ENCODE measurements around the gene INHBB.
"Not testable (repeated sequence)": the region's sequence is repeated elsewhere in the genome, so short reads cannot be mapped to it uniquely, and the experiment has no call there.

Gene INHBB

GRCh38 chr2:120346026-120346666 is at the start of gene INHBB:
INHBB (plus strand) TSS chr2:120346136; CDS start chr2:120346189, 53 bp downstream.
- peak; percentile 19 for DNase-seq

GRCh38 chr2:120298173-120298835 is 47.6 kb upstream of the INHBB start:
- DNase-seq = peak; percentile 53

DNA sequence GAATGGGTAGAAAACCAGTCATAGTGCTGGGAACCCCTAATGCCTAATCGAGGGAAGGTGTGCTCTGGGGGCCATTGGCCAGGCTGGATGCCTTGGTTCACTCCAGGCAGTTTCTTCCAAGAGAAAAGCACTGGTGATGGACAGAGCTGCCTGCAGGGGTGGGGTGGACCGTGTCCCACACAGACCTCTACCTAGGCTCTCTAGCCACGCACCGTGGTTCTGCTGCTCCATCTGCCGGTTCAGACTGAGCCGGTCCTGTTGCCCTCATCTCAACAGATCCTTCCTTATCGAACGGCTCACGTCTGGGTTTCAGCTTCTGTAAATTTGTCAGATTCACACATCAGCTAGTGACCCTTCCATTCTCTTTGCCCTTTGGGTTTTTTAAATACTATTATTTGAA is 46.9 kb upstream of the INHBB start:
- DNase-seq = no peak

- DNase-seq = peak; percentile 29
Observed at GRCh38 chr2:120299561-120299960, 46.4 kb upstream of the INHBB start.

DNA sequence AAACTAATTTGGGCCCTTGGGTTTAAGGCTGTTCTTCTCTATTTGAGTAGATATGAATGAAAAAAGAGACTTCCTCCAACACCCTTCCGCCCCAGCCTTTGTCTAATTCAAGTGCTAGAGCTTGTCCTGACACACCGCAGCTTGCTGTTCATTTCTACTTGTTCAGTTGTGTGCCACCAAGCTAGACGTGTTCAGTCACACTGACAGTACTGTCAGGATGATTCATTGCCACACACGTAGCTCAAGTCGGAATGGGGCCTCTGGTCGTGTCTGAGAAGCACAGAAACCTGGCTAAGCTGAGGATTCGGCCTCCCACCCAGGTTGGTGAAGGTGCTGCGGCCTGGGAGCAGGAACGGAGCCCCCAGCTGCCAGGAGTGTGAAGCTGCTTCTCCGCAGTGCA is 45.6 kb upstream of the INHBB start:
- no peak for DNase-seq

DNA sequence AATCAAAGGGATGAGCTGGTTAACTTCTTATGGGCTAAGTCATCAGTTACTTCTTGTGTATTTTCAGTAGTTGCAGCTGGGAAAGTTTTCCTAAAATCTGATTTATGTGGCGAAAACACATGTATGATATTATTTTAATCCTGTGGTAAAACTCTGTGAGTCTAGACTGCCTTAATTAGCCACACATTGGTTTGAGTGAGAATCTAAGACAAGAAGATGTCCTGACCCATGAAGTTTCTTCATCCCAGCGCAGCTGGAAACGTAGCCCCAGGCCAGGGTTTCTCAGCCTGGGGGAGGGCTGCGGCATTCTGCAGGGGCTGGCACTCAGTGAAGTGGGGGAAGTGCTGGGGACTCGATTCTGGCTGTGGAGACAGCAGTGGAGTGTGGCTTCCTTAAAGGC is 44.7 kb upstream of the INHBB start:
- DNase-seq = no peak

DNA sequence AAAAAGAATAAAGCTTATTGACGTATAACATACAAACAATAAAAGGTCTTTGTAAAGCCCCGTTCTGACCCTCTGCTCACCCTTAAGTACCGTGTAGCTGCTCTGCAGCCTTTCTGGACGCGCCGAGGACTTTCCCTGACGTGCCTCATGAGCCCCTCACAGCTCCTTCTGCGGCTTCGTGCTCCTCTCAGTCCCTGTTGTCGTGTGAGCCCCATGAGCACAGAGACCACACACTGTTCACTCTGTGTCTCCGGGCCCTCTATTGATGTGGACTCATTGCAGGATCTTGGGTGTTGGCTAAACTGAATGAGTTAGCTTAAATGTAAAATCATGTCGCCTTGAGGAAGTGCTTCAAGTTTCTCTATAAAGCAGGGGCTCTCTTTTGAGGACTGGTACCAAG is 43.6 kb upstream of the INHBB start:
- DNase-seq = no peak

GRCh38 chr2:120303177-120303576 is 42.8 kb upstream of the INHBB start:
- DNase-seq = no peak

- DNase-seq = no peak
Observed at GRCh38 chr2:120305296-120305695, 40.6 kb upstream of the INHBB start.

DNA sequence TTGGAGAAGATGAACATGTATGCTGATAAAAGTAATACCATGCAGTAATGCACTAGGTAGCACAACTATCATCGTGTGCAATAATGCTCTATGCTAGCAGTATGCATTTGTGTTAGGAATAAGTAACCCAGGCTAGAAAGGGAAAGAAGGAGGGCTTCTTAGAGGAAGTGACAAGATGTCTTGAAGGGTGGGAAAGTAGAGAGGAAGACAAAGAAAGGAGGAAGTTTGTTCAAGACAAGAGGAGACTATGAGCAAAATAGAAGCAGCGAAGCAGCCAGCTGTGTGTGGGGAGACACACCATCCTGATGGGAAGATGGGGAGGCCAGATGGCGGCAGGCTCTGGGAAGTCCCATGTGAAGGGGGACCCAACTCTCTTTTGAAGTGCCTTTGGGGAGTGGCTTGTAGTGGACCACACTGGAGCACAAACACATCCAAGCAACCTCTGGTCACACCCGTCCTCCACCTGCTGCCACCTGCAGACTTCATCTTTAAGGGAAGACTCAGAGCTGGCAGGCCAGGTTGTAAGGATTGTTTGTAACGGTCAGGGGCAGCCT is 39.9 kb upstream of the INHBB start:
- DNase-seq = no peak

DNA sequence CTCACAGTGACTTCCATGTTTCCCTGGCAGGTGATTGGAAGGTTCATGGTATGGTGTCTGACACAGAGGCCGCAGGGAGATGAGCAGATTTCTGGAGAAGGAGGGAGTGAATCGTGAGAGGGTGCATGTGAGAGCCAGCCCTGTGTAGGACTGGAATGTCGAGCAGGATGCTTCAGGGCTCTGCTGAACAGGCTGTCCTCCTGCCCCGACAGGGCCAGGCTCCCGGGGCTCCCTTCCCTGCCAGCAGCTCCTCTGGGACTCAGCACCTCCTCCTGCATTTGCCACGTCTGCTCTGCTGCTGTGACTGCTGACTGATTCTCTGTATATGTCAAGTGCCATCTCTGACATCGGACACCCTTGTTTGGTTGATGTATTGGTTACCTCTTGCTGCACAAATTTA is 38.5 kb upstream of the INHBB start:
- no peak for DNase-seq

- DNase-seq = no peak
Observed at GRCh38 chr2:120308038-120308910, 37.7 kb upstream of the INHBB start.

GRCh38 chr2:120310136-120310535 is 35.8 kb upstream of the INHBB start:
- no peak for DNase-seq

DNA sequence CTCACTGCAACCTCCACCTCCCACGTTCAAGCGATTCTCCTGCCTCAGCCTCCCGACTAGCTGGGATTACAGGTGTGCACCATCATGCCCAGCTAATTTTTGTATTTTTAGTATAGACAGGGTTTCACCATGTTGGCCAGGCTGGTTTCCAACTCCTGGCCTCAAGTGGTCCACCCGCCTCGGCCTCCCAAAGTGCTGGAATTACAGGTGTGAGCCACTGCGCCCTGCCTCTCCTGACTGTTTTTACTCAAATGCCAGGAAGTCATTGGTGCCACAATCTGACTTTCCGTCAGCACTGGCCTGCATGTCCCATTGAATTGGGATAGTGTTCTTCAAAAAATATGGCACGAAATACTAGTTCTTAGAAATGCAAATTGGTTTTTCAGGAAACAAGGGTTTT is 35.1 kb upstream of the INHBB start:
- DNase-seq = not testable (repeated sequence)

GRCh38 chr2:120312076-120312475 is 33.9 kb upstream of the INHBB start:
- no peak for DNase-seq

GRCh38 chr2:120312860-120313694 is 32.9 kb upstream of the INHBB start:
- DNase-seq = peak; percentile 80

- DNase-seq = no peak
Observed at GRCh38 chr2:120313695-120314615, 32.0 kb upstream of the INHBB start.

GRCh38 chr2:120314690-120315366 is 31.1 kb upstream of the INHBB start:
- DNase-seq = no peak

- no peak for DNase-seq
Observed at GRCh38 chr2:120315367-120316033, 30.4 kb upstream of the INHBB start.

DNA sequence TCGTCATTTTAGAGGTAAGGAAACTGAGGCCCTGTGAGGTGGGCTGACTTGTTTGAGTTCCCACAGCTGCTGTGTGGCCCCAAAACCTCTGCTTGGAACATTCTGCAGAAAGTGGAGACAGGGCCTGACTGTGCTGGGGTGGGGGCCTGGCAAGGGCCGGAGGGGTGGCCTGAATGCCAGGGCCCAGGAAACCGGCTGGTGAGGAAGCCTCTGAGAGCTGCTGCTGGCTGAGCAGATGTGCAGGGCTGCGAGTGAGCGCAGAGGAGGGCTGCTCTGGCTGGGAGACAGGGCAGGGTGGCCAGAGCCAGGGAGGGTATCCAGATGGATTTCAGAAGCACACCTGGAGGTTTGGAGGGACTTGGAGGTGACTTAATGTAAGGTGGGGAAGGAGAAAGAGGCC is 29.9 kb upstream of the INHBB start:
- no peak for DNase-seq
